HepG2 (cell line): ENCODE measurements around the gene NUP93. TPM values are rescaled to one million over a fixed set of nuclear protein-coding genes. Genes with fewer than 3 reads are reported as not detected.

ENCODE experiments used
- ATF1 ChIP-seq: IDR thresholded peaks from 2 replicates; pipeline ENCODE4 v1.6.1; 2016; ENCODE audit warnings: mild to moderate bottlenecking, control low read depth
- CBX2 ChIP-seq, 2 experiments: fragments of 200-600 bp in 1 of 2; sonication (generic); formaldehyde crosslinking in 1 of 2; IDR thresholded peaks; 2 replicates each; pipeline versions ENCODE4 v1.7.0 to v1.8.1; 2018 to 2022; ENCODE audit warnings: low read depth in 2 of 2, low read length in 1 of 2, mild to moderate bottlenecking in 1 of 2, missing genetic modification reagents in 1 of 2
- CTCF ChIP-seq: sonication (generic); formaldehyde crosslinking; IDR thresholded peaks from 2 replicates; pipeline ENCODE4 v1.5.0; 2020; ENCODE audit warnings: mild to moderate bottlenecking, missing genetic modification reagents, moderate library complexity
- MXD4 ChIP-seq: IDR thresholded peaks from 2 replicates; pipeline ENCODE4 v1.6.1; 2016; ENCODE audit warnings: mild to moderate bottlenecking, missing biosample characterization, missing genetic modification reagents
- NFE2L1 ChIP-seq: sonication (generic); formaldehyde crosslinking; IDR thresholded peaks from 2 replicates; pipeline ENCODE4 v1.4.0; 2020; ENCODE audit warnings: missing genetic modification reagents, mild to moderate bottlenecking, borderline replicate concordance
- PAXIP1 ChIP-seq: sonication (generic); formaldehyde crosslinking; conservative IDR thresholded peaks from 2 replicates; pipeline ENCODE4 v1.4.0; 2020; ENCODE audit warnings: mild to moderate bottlenecking, missing genetic modification reagents, moderate library complexity
- PLSCR1 ChIP-seq: sonication (generic); formaldehyde crosslinking; IDR thresholded peaks from 2 replicates; pipeline ENCODE4 v1.5.0; 2020; ENCODE audit warnings: missing genetic modification reagents, mild to moderate bottlenecking, borderline replicate concordance
- POGK ChIP-seq: sonication (generic); formaldehyde crosslinking; conservative IDR thresholded peaks from 2 replicates; pipeline ENCODE4 v1.8.0; 2022; ENCODE audit warnings: mild to moderate bottlenecking, moderate library complexity, missing genetic modification reagents
- PPARG ChIP-seq: conservative IDR thresholded peaks from 2 replicates; pipeline ENCODE4 v1.6.1; 2016; ENCODE audit warnings: missing biosample characterization, missing genetic modification reagents
- SP1 ChIP-seq, 2 experiments: fragments of 450-650 bp in 1 of 2; sonication (generic) in 1 of 2; formaldehyde crosslinking in 1 of 2; IDR thresholded peaks; 2 replicates each; pipeline versions ENCODE4 v1.4.0 to v1.6.1; 2016 to 2020; ENCODE audit warnings: missing genetic modification reagents in 1 of 2
- THAP7 ChIP-seq: sonication (generic); formaldehyde crosslinking; IDR thresholded peaks from 2 replicates; pipeline ENCODE4 v1.8.1; 2023; ENCODE audit warnings: mild to moderate bottlenecking, missing genetic modification reagents
- ZBTB21 ChIP-seq: sonication (generic); formaldehyde crosslinking; IDR thresholded peaks from 2 replicates; pipeline ENCODE4 v1.4.0; 2020; ENCODE audit warnings: missing genetic modification reagents
- ZNF282 ChIP-seq: fragments of 450-650 bp; IDR thresholded peaks from 2 replicates; pipeline ENCODE4 v1.6.1; 2018; ENCODE audit not compliant: partially characterized antibody
- ZNF326 ChIP-seq: sonication (generic); formaldehyde crosslinking; IDR thresholded peaks from 2 replicates; pipeline ENCODE4 v1.4.0; 2020; ENCODE audit warnings: missing genetic modification reagents, borderline replicate concordance
- ZNF572 ChIP-seq: sonication (generic); formaldehyde crosslinking; IDR thresholded peaks from 2 replicates; pipeline ENCODE4 v1.5.1; 2020; ENCODE audit warnings: mild to moderate bottlenecking, missing genetic modification reagents
- ZNF598 ChIP-seq: sonication (generic); formaldehyde crosslinking; IDR thresholded peaks from 2 replicates; pipeline ENCODE4 v1.5.1; 2020; ENCODE audit warnings: mild to moderate bottlenecking, missing genetic modification reagents, borderline replicate concordance
- ZNF800 ChIP-seq: sonication (generic); formaldehyde crosslinking; IDR thresholded peaks from 2 replicates; pipeline ENCODE4 v1.4.0; 2020; ENCODE audit warnings: missing genetic modification reagents
- ZSCAN30 ChIP-seq: sonication (generic); formaldehyde crosslinking; IDR thresholded peaks from 2 replicates; pipeline ENCODE4 v1.5.0; 2020; ENCODE audit warnings: mild to moderate bottlenecking, missing genetic modification reagents
- polyA plus RNA-seq, 8 experiments: library from polyadenylated mRNA; depleted of rRNA in 3 of 8; stranded (reverse) in 7 of 8; unstranded in 1 of 8; fragments of >200 nt; fragmentation: Illumina TruSeq in 4 of 8; extraction: Trizol in 4 of 8; gene quantifications; 2 replicates each; pipeline versions ENCODE4 v1.2.1 to v1.2.3, GENCODE V29; 2011 to 2016; ENCODE audit warnings: low read depth in 4 of 8, missing spikeins in 1 of 8, mixed read lengths in 1 of 8; ENCODE audit not compliant: insufficient read depth in 1 of 8
- total RNA-seq, 5 experiments: library from RNA; depleted of rRNA; stranded (reverse); fragments of >200 nt; fragmentation: Illumina TruSeq; extraction: Trizol; gene quantifications; 2 replicates each; pipeline ENCODE4 v1.2.3, GENCODE V29; 2016; ENCODE audit warnings: low read depth in 1 of 5

Gene NUP93
- total and polyA plus RNA-seq, 2 of the 13 experiments (the other 11 are each of a cell fraction or from before 2014, with no cell fraction given) = 58.5 to 140 TPM

GRCh38 chr16:56838622-56839337 lies 108.9 kb downstream of the NUP93 start (continued):
- TF ChIP-seq POGK (no peak), SP1 (IDR thresholded peaks at IDR 0.05) (no peak), SP1 (CRISPR knock-in tag; IDR thresholded peaks at IDR 0.05) (no peak), ZNF326 (CRISPR knock-in tag) (no peak), CTCF (CRISPR knock-in tag) (no peak), PLSCR1 (CRISPR knock-in tag) (no peak), ATF1 (CRISPR knock-in tag) (no peak), ZNF800 (CRISPR knock-in tag) (no peak), NFE2L1 (CRISPR knock-in tag) (no peak), ZSCAN30 (CRISPR knock-in tag) (no peak), ZNF598 (CRISPR knock-in tag) (no peak), MXD4 (CRISPR knock-in tag) (no peak), PPARG (CRISPR knock-in tag) (no peak; the same call in 1 of the 2 replicates), PAXIP1 (CRISPR knock-in tag) (peak; percentile 80), CBX2 (IDR thresholded peaks at IDR 0.05; ENCODE audit: low read depth, low read length) (no peak), CBX2 (CRISPR knock-in tag; IDR thresholded peaks at IDR 0.05; ENCODE audit: low read depth) (no peak), THAP7 (CRISPR knock-in tag) (no peak), ZNF282 (no peak), ZBTB21 (CRISPR knock-in tag) (no peak), ZNF572 (CRISPR knock-in tag) (no peak)
